Heart left ventricle (tissue), 16 donors: ENCODE measurements around the gene IST1. TPM values are rescaled to one million over a fixed set of nuclear protein-coding genes. Genes with fewer than 3 reads are reported as not detected.

Experiments used
- ATAC-seq, 4 donors: fragments of 200-7000 bp; cut with Tn5 transposase; one replicate each; pipeline ENCODE4 v1.9.1; 2020 to 2022; ENCODE audit warnings: moderate library complexity in 4 of 4, mild to moderate bottlenecking in 3 of 4, moderate number of reproducible peaks in 1 of 4
- DNase-seq, 5 donors: peaks; one replicate each; pipeline ENCODE4 v3.0.0-alpha.2; 2020
- H3K27ac ChIP-seq, 12 donors: fragments of 200-600 bp; sonication (generic) in 4 of 12; one replicate each; pipeline versions ENCODE4 v1.5.0 to v1.8.0; 2016 to 2022; ENCODE audit warnings: mild to moderate bottlenecking in 2 of 12
- H3K27me3 ChIP-seq, 9 donors: fragments of 200-600 bp; sonication (generic) in 2 of 9; one replicate each; pipeline versions ENCODE4 v1.5.1 to v1.8.0; 2016 to 2022; ENCODE audit warnings: mild to moderate bottlenecking in 3 of 9
- H3K36me3 ChIP-seq, 9 donors: fragments of 200-600 bp; sonication (generic) in 2 of 9; one replicate each; pipeline versions ENCODE4 v1.5.0 to v1.8.0; 2018 to 2022; ENCODE audit warnings: mild to moderate bottlenecking in 2 of 9
- H3K4me1 ChIP-seq, 12 donors: fragments of 200-600 bp; sonication (generic) in 4 of 12; one replicate each; pipeline versions ENCODE4 v1.5.0 to v1.8.0; 2016 to 2022; ENCODE audit warnings: mild to moderate bottlenecking in 3 of 12
- H3K4me3 ChIP-seq, 12 donors: fragments of 200-600 bp; sonication (generic) in 4 of 12; one replicate each; pipeline versions ENCODE4 v1.5.0 to v1.8.0; 2017 to 2022; ENCODE audit warnings: mild to moderate bottlenecking in 9 of 12, moderate library complexity in 4 of 12
- H3K9me3 ChIP-seq, 12 donors: fragments of 200-600 bp; sonication (generic) in 4 of 12; one replicate each; pipeline versions ENCODE4 v1.5.0 to v1.8.0; 2016 to 2022; ENCODE audit warnings: mild to moderate bottlenecking in 1 of 12
- POLR2A ChIP-seq, 2 donors: fragments of 450-650 bp; IDR thresholded peaks; one replicate each; pipeline ENCODE4 v1.6.1; 2017; ENCODE audit warnings: antibody characterized with exemption in 2 of 2, mild to moderate bottlenecking in 2 of 2, moderate library complexity in 2 of 2
- WGBS, 4 donors: extraction: QIAGEN DNeasy Blood & Tissue Kit in 2 of 4; methylation state at CpG; one replicate each; pipeline versions ENCODE4 v1.1.5 to v1.1.7; 2013 to 2018; 5-methylcytosine and 5-hydroxymethylcytosine counted together
- intact Hi-C, 10 donors: fragments of 100-400 bp; cut with DNase I; formaldehyde crosslinking; loops; one replicate each; pipeline versions ENCODE4 v1.11.1 to v1.14.2; 2022
- polyA plus RNA-seq, 2 donors: library from polyadenylated mRNA; stranded (reverse); fragments of 200-250 nt; gene quantifications; one replicate each; pipeline ENCODE4 v1.2.3, GENCODE V29; 2013
- total RNA-seq, 9 donors: library from RNA; depleted of rRNA in 2 of 9; stranded (reverse); fragments of >200 nt in 2 of 9; fragmentation: NEBNext Ultra II Directional in 3 of 9; extraction: Animal tissue kit (Norgen Biotek cat#: 25700) in 3 of 9; gene quantifications; one replicate each; pipeline versions ENCODE4 v1.1.0 to v1.2.4, GENCODE V29; 2016 to 2023
- TF ChIP-seq, protein P1 (sequence below), 12 donors: fragments of 200-600 bp; sonication (generic) in 4 of 12; IDR thresholded peaks; one replicate each; pipeline versions ENCODE4 v1.5.0 to v1.8.0; 2018 to 2022; ENCODE audit warnings: antibody characterized with exemption in 12 of 12, mild to moderate bottlenecking in 5 of 12
- donor health status: ischemic (EF 13 %, LVEDD 7.1; RV severe dilation, severe dysfunction).
- donor health status: healthy with polysubstance abuse.
- donor health status: DM: no; HTN: yes; CAD: no.
- donor health status: DM: no; HTN: no; CAD: no.
- donor health status: ischemic (EF 25% LVEDD 6.9; RV normal size, moderate dysfunction).
- donor health status: ischemic (EF 25% LVEDD 5.7; RV mildly dilated, moderate dysfunction).
- donor health status: healthy.
- donor health status: DM: yes; HTN: yes; CAD: no.
- donor health status: ischemic (EF 35%, LVEDD 5.7; RV mildly dilated, moderate dysfunction).
- donor health status: nonischemic (EF 11% LVEDD 7.7; RV severe dilation, severe dysfunction).
- donor health status: DM: yes; HTN: yes; CAD: no.
- donor health status: PGD.
- donor health status: ischemic (EF 29% LVEDD 5.4; RV normal size, mild dysfunction).
- donor health status: nonischemic (EF 23%, LVEDD 6.1; RV moderate dilation, normal function).

Gene IST1
- total and polyA plus RNA-seq, 11 donors: 54.5 to 146 (median 108) TPM

DNA sequence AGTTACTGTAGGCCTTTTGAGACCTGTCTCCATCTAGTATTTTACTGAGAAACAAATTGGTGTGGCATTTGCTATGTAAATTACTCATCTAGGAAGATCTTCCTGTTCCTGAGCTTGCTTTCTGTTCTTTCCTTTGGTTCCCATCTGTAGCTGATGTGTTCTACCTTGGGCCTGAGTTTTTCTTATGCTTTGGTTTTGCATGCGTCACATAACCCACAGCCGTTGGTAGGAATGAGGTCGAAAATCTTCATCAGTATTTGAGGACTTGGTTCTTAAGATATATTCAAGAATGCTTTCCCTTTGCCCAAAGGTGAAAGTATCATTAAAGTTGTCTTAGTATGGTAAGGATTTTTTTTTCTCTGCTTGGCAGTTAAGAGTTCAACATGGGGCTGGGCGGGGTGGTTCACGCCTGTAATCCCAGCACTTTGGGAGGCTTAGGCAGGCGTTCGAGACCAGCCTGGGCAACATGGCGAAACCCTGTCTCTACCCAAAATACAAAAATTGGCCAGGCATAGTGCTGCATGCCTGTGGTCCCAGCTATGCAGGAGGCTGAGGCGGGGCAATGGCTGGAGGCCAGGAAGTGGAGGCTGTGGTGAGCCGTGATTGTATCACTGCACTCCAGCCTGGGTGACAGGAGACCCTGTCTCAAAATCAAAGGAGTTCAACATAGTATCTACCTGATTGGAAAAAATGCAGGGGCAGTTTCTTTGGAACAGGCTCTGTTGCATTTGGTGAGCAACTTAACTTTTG lies 28.8 kb downstream of the IST1 start:
- ATAC-seq: no peak
- no peak overlapping the region for H3K4me3 ChIP-seq
- intact Hi-C loops: loop anchor here in 1 of 10 donors (2.0 kb wide), 1 partner anchor 21 kb away; no protein-coding TSS in a partner anchor
- peaks cover 19 to 61% (median 44%) of the 10 kb centered on the region in 12 donors for H3K4me1 ChIP-seq
- WGBS, 4 donors: 79 to 80% (median 79%) methylated on average over 10 of the region's 10 CpGs
- H3K27me3 ChIP-seq: no peaks in the 10 kb centered on the region
- DNase-seq: no peak
- H3K9me3 ChIP-seq: peaks cover 0 to 6% (median 0%) of the 10 kb centered on the region in 12 donors
- peak overlapping the region in 3 of 12 donors; percentile 31 to 43 (median 36) for H3K27ac ChIP-seq
- TF ChIP-seq, protein P1, sequence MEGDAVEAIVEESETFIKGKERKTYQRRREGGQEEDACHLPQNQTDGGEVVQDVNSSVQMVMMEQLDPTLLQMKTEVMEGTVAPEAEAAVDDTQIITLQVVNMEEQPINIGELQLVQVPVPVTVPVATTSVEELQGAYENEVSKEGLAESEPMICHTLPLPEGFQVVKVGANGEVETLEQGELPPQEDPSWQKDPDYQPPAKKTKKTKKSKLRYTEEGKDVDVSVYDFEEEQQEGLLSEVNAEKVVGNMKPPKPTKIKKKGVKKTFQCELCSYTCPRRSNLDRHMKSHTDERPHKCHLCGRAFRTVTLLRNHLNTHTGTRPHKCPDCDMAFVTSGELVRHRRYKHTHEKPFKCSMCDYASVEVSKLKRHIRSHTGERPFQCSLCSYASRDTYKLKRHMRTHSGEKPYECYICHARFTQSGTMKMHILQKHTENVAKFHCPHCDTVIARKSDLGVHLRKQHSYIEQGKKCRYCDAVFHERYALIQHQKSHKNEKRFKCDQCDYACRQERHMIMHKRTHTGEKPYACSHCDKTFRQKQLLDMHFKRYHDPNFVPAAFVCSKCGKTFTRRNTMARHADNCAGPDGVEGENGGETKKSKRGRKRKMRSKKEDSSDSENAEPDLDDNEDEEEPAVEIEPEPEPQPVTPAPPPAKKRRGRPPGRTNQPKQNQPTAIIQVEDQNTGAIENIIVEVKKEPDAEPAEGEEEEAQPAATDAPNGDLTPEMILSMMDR (IDR thresholded peaks at IDR 0.05): no peak
- peaks cover 6 to 100% (median 92%) of the 10 kb centered on the region in 9 donors for H3K36me3 ChIP-seq

DNA sequence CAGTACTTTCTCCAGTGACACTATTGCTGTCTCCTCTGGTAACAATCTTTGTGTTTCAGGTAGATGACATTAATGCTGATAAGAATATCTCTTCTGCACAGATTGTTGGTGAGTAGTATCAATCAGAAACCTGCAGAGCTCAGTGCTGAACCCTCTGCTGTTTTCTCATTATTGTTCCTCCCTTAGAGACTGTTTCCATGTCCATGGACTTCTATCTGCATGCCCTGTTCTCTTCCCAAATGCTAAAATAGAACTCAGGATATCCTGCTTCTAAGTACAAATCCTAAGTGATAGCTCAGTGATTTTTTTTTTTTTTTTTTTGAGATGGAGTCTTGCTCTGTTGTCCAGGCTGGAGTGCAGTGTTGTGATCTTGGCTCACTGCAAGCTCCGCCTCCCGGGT lies 29.4 kb downstream of the IST1 start:
- peak in 2 of 4 donors; percentile 12 to 44 for ATAC-seq
- intact Hi-C loops: loop anchor here in 2 of 10 donors (2.0 to 5.0 kb wide), 2 partner anchors 20 to 42 kb away; partner anchors contain the start of gene ZNF821 (in 1 of the 2)
- H3K4me3 ChIP-seq: no peak overlapping the region

DNA sequence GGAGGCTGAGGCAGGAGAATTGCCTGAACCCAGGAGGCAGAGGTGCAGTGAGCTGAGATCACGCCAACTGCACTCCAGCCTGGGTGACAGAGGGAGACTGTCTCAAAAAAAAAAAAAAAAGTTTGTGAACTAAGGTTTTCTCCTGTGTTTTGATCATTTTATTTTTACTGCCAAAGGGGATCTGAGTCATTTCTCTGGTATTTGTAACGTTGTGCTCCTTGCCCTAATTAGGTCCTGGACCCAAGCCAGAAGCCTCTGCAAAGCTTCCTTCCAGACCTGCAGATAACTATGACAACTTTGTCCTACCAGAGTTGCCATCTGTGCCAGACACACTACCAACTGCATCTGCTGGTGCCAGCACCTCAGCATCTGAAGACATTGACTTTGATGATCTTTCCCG lies 32.1 kb downstream of the IST1 start:
- intact Hi-C loops: loop anchor here in 1 of 10 donors (5.0 kb wide), 1 partner anchor 45 kb away; the partner anchor contains the start of gene ZNF821
- H3K27ac ChIP-seq: peak overlapping the region; percentile 27 to 83 (median 69)
- 11 to 20% (median 13%) methylated on average over 3 of the region's 3 CpGs for WGBS, 4 donors
- H3K27me3 ChIP-seq: no peaks in the 10 kb centered on the region
- no peak overlapping the region for H3K4me3 ChIP-seq
- peak; percentile 51 to 77 (median 63) for ATAC-seq
- peaks cover 19 to 71% (median 61%) of the 10 kb centered on the region in 12 donors for H3K4me1 ChIP-seq
- DNase-seq: peak in 4 of 5 donors; percentile 60 to 85 (median 72)
- H3K36me3 ChIP-seq: peaks cover 6 to 97% (median 74%) of the 10 kb centered on the region in 9 donors
- no peak for TF ChIP-seq POLR2A (IDR thresholded peaks at IDR 0.05)
- TF ChIP-seq, protein P1 (IDR thresholded peaks at IDR 0.05): no peak
- no peaks in the 10 kb centered on the region for H3K9me3 ChIP-seq

More for the DNA sequence above, 29.4 kb downstream of the IST1 start:
- Histone ChIP-seq H3K36me3 (peaks cover 6 to 100% (median 87%) of the 10 kb centered on the region in 9 donors), H3K9me3 (peaks cover 0 to under 1% (median 0%) of the 10 kb centered on the region in 12 donors), H3K27me3 (no peaks in the 10 kb centered on the region), H3K27ac (peak overlapping the region in 3 of 12 donors; percentile 31 to 43 (median 36)), H3K4me1 (peaks cover 19 to 61% (median 48%) of the 10 kb centered on the region in 12 donors)
- DNase-seq: no peak
- WGBS, 4 donors: 79 to 91% (median 86%) methylated on average over 2 of the region's 2 CpGs
- TF ChIP-seq, protein P1 (IDR thresholded peaks at IDR 0.05): no peak
- TF ChIP-seq POLR2A (IDR thresholded peaks at IDR 0.05): no peak

DNA sequence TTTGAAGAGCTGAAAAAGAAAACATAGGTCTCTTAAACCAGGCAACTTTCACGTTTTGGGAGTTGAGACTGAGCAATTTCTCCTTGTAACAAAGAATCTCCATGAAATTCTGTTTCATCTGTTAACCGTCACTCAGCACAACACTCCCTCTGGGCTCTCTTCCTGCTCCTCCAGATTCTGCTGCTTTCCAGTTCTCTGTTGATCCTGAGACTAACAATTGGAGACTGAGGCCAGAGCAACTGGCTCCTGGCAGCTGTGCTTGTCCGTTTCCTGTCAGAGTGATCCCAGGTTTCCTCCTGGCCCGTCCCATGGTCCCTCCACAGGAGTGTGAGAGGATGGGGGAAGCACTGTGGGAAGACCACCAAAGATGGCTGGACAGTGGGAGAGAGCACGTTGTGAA lies 32.5 kb downstream of the IST1 start:
- ATAC-seq: peak; percentile 19 to 54 (median 42)
- peak overlapping the region in 11 of 12 donors; percentile 24 to 83 (median 68) for H3K27ac ChIP-seq
- DNase-seq: peak in 2 of 5 donors; percentile 18 to 41
- H3K36me3 ChIP-seq: peaks cover 5 to 95% (median 70%) of the 10 kb centered on the region in 9 donors
- WGBS, 4 donors: 24 to 30% (median 28%) methylated on average over 5 of the region's 5 CpGs
- no peaks in the 10 kb centered on the region for H3K9me3 ChIP-seq
- peaks cover 19 to 71% (median 61%) of the 10 kb centered on the region in 12 donors for H3K4me1 ChIP-seq
- TF ChIP-seq, protein P1 (IDR thresholded peaks at IDR 0.05): no peak
- no peak for TF ChIP-seq POLR2A (IDR thresholded peaks at IDR 0.05)
- intact Hi-C loops: loop anchor here in 1 of 10 donors (5.0 kb wide), 1 partner anchor 45 kb away; the partner anchor contains the start of gene ZNF821
- H3K27me3 ChIP-seq: no peaks in the 10 kb centered on the region
- no peak overlapping the region for H3K4me3 ChIP-seq
